Measurements from ENCODE around the gene TP53BP2. TPM values are rescaled to one million over a fixed set of nuclear protein-coding genes. Genes with fewer than 3 reads are reported as not detected.

The TP53BP2 gene
- total and polyA plus RNA-seq, 4 donors, result 3.9 to 26.8 (median 13.0) TPM

DNA sequence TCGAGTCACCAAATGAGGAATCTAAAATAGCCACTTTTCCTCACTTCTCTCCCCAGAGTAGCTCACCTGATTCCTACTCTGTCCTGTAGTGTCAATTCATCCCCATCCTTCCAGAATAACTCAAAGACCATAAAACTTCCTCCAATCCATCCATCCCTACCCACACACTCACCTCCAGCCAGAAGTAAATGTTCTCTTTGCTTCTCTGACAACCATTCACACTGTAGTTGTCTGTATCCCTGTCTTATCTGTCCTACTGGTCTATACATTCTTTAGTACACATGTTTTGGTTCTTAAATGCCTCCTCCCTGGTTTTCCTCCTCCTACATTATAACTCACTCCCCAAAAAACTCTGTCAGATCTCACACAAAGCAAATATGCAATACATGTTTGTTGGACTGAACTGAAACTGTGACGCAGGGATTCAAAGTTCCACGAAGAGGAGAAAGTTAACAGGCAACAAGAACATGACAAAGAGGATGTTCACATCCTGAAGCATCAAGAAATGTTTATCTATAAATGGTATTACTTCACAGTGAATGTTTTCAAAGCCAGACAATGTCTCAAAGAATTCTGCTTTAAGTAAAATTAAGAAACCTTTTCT, 11.0 kb downstream of the TP53BP2 start:
- H3K4me3 ChIP-seq (ENCODE audit: low read depth in 1 of 3, low read length in 3 of 3), result no peak overlapping the region
- H3K4me1 ChIP-seq (ENCODE audit: control insufficient read depth in 4 of 4, insufficient read depth in 4 of 4, low read length in 3 of 4), result peaks cover 8 to 26% (median 18%) of the 10 kb centered on the region in 4 donors
- peak overlapping the region; percentile 78 to 85 for H3K27ac ChIP-seq (ENCODE audit: low read depth in 1 of 2, low read length in 2 of 2)
- WGBS, result 42% methylated on average over 3 of the region's 3 CpGs
- no peaks in the 10 kb centered on the region for H3K36me3 ChIP-seq (ENCODE audit: control insufficient read depth in 4 of 4, insufficient read depth in 3 of 4, low read depth in 1 of 4, low read length in 3 of 4)
- no peaks in the 10 kb centered on the region for H3K27me3 ChIP-seq (ENCODE audit: control insufficient read depth in 4 of 4, insufficient read depth in 4 of 4, low read length in 3 of 4)
- peak overlapping the region in 1 of 2 donors; percentile 57 for H3K9ac ChIP-seq (ENCODE audit: low read depth in 1 of 2, low read length in 2 of 2)
- DNase-seq (ENCODE audit: low spot score), result no peak
- no peaks in the 10 kb centered on the region for H3K9me3 ChIP-seq (ENCODE audit: control insufficient read depth in 4 of 4, low read length in 3 of 4)
- TF ChIP-seq RAD21 (IDR thresholded peaks at IDR 0.05) (peak in 1 of 2 donors; percentile 18), HNF4A (conservative IDR thresholded peaks at IDR 0.05) (peak; percentile 52 to 70), TAF1 (conservative IDR thresholded peaks at IDR 0.05) (no peak), RXRA (IDR thresholded peaks at IDR 0.05) (peak in 1 of 2 donors; percentile 32), SP1 (IDR thresholded peaks at IDR 0.05) (peak; percentile 31)
- TF ChIP-seq, protein P1, sequence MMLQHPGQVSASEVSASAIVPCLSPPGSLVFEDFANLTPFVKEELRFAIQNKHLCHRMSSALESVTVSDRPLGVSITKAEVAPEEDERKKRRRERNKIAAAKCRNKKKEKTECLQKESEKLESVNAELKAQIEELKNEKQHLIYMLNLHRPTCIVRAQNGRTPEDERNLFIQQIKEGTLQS (IDR thresholded peaks at IDR 0.05), result no peak

DNA sequence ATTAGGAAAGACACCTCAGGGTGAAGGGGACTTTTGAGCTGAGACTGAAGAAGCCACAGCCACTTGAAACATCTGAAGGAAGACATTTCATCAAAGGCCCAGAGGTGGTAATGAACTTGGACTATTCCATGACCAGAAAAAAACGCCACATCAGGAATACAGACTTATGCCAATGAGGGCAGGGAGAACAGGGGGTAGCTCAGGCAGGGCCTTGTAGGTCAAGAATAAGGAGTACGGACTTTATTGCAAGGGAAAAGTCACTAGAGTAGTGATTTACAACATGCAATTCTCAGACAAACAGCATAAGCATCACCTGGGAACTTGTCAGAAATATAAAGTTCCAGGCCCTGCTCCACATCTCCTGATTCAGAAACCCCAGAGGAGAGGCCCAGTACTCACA, 11.8 kb downstream of the TP53BP2 start:
- no peak for DNase-seq (ENCODE audit: low spot score)
- no peaks in the 10 kb centered on the region for H3K9me3 ChIP-seq (ENCODE audit: control insufficient read depth in 4 of 4, low read length in 3 of 4)
- H3K4me3 ChIP-seq (ENCODE audit: low read depth in 1 of 3, low read length in 3 of 3), result no peak overlapping the region
- peak overlapping the region in 1 of 2 donors; percentile 8 for H3K27ac ChIP-seq (ENCODE audit: low read depth in 1 of 2, low read length in 2 of 2)
- WGBS, result 90% methylated on average over 2 of the region's 2 CpGs
- no peaks in the 10 kb centered on the region for H3K27me3 ChIP-seq (ENCODE audit: control insufficient read depth in 4 of 4, insufficient read depth in 4 of 4, low read length in 3 of 4)
- H3K4me1 ChIP-seq (ENCODE audit: control insufficient read depth in 4 of 4, insufficient read depth in 4 of 4, low read length in 3 of 4), result peaks cover 8 to 26% (median 18%) of the 10 kb centered on the region in 4 donors
- H3K9ac ChIP-seq (ENCODE audit: low read depth in 1 of 2, low read length in 2 of 2), result no peak overlapping the region
- no peak for TF ChIP-seq JUND (IDR thresholded peaks at IDR 0.05)
- TF ChIP-seq RAD21 (IDR thresholded peaks at IDR 0.05), result no peak
- no peak for TF ChIP-seq TAF1 (conservative IDR thresholded peaks at IDR 0.05)
- TF ChIP-seq HNF4G (IDR thresholded peaks at IDR 0.05), result no peak
- TF ChIP-seq, protein P2, sequence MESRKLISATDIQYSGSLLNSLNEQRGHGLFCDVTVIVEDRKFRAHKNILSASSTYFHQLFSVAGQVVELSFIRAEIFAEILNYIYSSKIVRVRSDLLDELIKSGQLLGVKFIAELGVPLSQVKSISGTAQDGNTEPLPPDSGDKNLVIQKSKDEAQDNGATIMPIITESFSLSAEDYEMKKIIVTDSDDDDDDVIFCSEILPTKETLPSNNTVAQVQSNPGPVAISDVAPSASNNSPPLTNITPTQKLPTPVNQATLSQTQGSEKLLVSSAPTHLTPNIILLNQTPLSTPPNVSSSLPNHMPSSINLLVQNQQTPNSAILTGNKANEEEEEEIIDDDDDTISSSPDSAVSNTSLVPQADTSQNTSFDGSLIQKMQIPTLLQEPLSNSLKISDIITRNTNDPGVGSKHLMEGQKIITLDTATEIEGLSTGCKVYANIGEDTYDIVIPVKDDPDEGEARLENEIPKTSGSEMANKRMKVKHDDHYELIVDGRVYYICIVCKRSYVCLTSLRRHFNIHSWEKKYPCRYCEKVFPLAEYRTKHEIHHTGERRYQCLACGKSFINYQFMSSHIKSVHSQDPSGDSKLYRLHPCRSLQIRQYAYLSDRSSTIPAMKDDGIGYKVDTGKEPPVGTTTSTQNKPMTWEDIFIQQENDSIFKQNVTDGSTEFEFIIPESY (IDR thresholded peaks at IDR 0.05), result no peak
- TF ChIP-seq, protein P1 (IDR thresholded peaks at IDR 0.05), result no peak
- TF ChIP-seq, protein P3, sequence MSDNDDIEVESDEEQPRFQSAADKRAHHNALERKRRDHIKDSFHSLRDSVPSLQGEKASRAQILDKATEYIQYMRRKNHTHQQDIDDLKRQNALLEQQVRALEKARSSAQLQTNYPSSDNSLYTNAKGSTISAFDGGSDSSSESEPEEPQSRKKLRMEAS (IDR thresholded peaks at IDR 0.05), result no peak
- no peak for TF ChIP-seq RXRA (IDR thresholded peaks at IDR 0.05)
- TF ChIP-seq GABPA (IDR thresholded peaks at IDR 0.05 in 1 of 2, conservative IDR thresholded peaks at IDR 0.05 in 1 of 2), result no peak
- no peaks in the 10 kb centered on the region for H3K36me3 ChIP-seq (ENCODE audit: control insufficient read depth in 4 of 4, insufficient read depth in 3 of 4, low read depth in 1 of 4, low read length in 3 of 4)

DNA sequence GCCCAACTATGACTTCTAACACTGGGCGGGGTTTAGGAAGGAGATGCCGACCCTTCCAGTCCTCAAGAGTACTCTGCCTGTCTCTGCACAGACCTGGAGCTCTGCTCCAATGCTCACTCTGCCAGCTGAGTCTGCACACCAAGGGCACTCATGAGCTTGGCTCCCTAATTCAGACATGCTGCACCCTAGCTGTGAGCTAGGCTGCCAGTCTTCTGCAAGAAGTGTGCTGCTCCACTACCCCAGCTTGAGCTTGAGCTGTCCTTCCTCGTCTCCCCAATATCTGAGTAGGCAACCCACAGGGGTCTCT, 13.2 kb downstream of the TP53BP2 start:
- peak overlapping the region; percentile 60 to 66 for H3K27ac ChIP-seq (ENCODE audit: low read depth in 1 of 2, low read length in 2 of 2)
- WGBS, result 72% methylated on average over 3 of the region's 3 CpGs

More for the DNA sequence above, 13.2 kb downstream of the TP53BP2 start:
- no peak for DNase-seq (ENCODE audit: low spot score)
- no peak for TF ChIP-seq TAF1 (conservative IDR thresholded peaks at IDR 0.05)
- TF ChIP-seq, protein P4, sequence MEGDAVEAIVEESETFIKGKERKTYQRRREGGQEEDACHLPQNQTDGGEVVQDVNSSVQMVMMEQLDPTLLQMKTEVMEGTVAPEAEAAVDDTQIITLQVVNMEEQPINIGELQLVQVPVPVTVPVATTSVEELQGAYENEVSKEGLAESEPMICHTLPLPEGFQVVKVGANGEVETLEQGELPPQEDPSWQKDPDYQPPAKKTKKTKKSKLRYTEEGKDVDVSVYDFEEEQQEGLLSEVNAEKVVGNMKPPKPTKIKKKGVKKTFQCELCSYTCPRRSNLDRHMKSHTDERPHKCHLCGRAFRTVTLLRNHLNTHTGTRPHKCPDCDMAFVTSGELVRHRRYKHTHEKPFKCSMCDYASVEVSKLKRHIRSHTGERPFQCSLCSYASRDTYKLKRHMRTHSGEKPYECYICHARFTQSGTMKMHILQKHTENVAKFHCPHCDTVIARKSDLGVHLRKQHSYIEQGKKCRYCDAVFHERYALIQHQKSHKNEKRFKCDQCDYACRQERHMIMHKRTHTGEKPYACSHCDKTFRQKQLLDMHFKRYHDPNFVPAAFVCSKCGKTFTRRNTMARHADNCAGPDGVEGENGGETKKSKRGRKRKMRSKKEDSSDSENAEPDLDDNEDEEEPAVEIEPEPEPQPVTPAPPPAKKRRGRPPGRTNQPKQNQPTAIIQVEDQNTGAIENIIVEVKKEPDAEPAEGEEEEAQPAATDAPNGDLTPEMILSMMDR (IDR thresholded peaks at IDR 0.05; ENCODE audit: low read depth, low read length, missing input control), result no peak
- no peak overlapping the region for H3K9ac ChIP-seq (ENCODE audit: low read depth in 1 of 2, low read length in 2 of 2)
- H3K9me3 ChIP-seq (ENCODE audit: control insufficient read depth in 4 of 4, low read length in 3 of 4), result no peaks in the 10 kb centered on the region
- no peak overlapping the region for H3K4me3 ChIP-seq (ENCODE audit: low read depth in 1 of 3, low read length in 3 of 3)
- H3K4me1 ChIP-seq (ENCODE audit: control insufficient read depth in 4 of 4, insufficient read depth in 4 of 4, low read length in 3 of 4), result peaks cover 8 to 26% (median 16%) of the 10 kb centered on the region in 4 donors
- H3K36me3 ChIP-seq (ENCODE audit: control insufficient read depth in 4 of 4, insufficient read depth in 3 of 4, low read depth in 1 of 4, low read length in 3 of 4), result no peaks in the 10 kb centered on the region
- H3K27me3 ChIP-seq (ENCODE audit: control insufficient read depth in 4 of 4, insufficient read depth in 4 of 4, low read length in 3 of 4), result no peaks in the 10 kb centered on the region

Data from liver (tissue), 9 donors.